Small intestine (tissue), 7 donors: ENCODE results near the gene NMNAT1. TPM values are rescaled to one million over a fixed set of nuclear protein-coding genes. Genes with fewer than 3 reads are reported as not detected.
"Not testable (repeated sequence)": the region's sequence is repeated elsewhere in the genome, so short reads cannot be mapped to it uniquely, and the experiment has no call there.

ENCODE experiments used
- DNase-seq, 2 donors: peaks; one replicate each; pipeline versions ENCODE4 v3.0.0 to v3.0.0-alpha.2; 2013
- FAIRE-seq: peaks from 2 replicates; lab custom pipeline; 2012; peaks lifted over from hg19 to GRCh38; lab: Jason Lieb, UNC
- H3K27ac ChIP-seq, 3 donors: one replicate each; pipeline ENCODE4 v1.5.1; 2013; ENCODE audit warnings: low read length in 2 of 3, mild to moderate bottlenecking in 2 of 3, control low read depth in 1 of 3, inconsistent platforms in 1 of 3, low read depth in 1 of 3, moderate library complexity in 1 of 3
- H3K27me3 ChIP-seq, 3 donors: one replicate each; pipeline ENCODE4 v1.6.1; 2013; ENCODE audit warnings: low read length in 3 of 3, inconsistent platforms in 1 of 3; ENCODE audit not compliant: control insufficient read depth in 3 of 3, insufficient read depth in 3 of 3
- H3K36me3 ChIP-seq, 3 donors: one replicate each; pipeline ENCODE4 v1.6.1; 2013; ENCODE audit warnings: low read length in 3 of 3, inconsistent platforms in 1 of 3, low read depth in 1 of 3, mild to moderate bottlenecking in 1 of 3, moderate library complexity in 1 of 3; ENCODE audit not compliant: control insufficient read depth in 3 of 3, insufficient read depth in 2 of 3
- H3K4me1 ChIP-seq, 3 donors: one replicate each; pipeline ENCODE4 v1.6.1; 2013; ENCODE audit warnings: low read length in 2 of 3, inconsistent platforms in 1 of 3, low read depth in 1 of 3, mild to moderate bottlenecking in 1 of 3, moderate library complexity in 1 of 3; ENCODE audit not compliant: control insufficient read depth in 3 of 3, insufficient read depth in 2 of 3
- H3K4me3 ChIP-seq, 3 donors: one replicate each; pipeline ENCODE4 v1.5.1; 2013; ENCODE audit warnings: low read length in 3 of 3, control low read depth in 1 of 3, inconsistent platforms in 1 of 3, low read depth in 1 of 3, mild to moderate bottlenecking in 1 of 3, moderate library complexity in 1 of 3
- H3K9me3 ChIP-seq, 2 donors: one replicate each; pipeline ENCODE4 v1.6.1; 2013; ENCODE audit warnings: low read depth in 1 of 2, low read length in 1 of 2; ENCODE audit not compliant: control insufficient read depth in 2 of 2, insufficient read depth in 1 of 2
- WGBS, 3 donors: extraction: QIAGEN DNeasy Blood & Tissue Kit; methylation state at CpG; one replicate each; pipeline ENCODE4 v1.1.7; 2013; 5-methylcytosine and 5-hydroxymethylcytosine counted together
- polyA plus RNA-seq, 4 donors: library from polyadenylated mRNA; stranded (reverse) in 3 of 4; unstranded in 1 of 4; fragments of 200-250 nt in 3 of 4; fragments of 120-200 nt in 1 of 4; gene quantifications; one replicate each; pipeline versions ENCODE4 v1.2.1 to v1.2.3, GENCODE V29; 2013
- donor health status: healthy with polysubstance abuse.
- donor health status: control.
- donor health status: control.
- donor health status: Bipolar disorder and iron deficiency.
- donor health status: healthy.

The NMNAT1 gene
- polyA plus RNA-seq, 4 donors, result 6.5 to 17.5 (median 12.4) TPM

GRCh38 chr1:9912264-9912936, 30.9 kb upstream of the NMNAT1 start:
- H3K4me1 ChIP-seq, result peaks cover 3 to 26% (median 9%) of the 10 kb centered on the region in 3 donors
- no peaks in the 10 kb centered on the region for H3K27me3 ChIP-seq
- no peaks in the 10 kb centered on the region for H3K9me3 ChIP-seq
- DNase-seq (peak; percentile 63 to 80), FAIRE-seq (no peak)
- H3K27ac ChIP-seq, result peak overlapping the region in 2 of 3 donors; percentile 34 to 57
- WGBS, 3 donors, result 60 to 74% (median 71%) methylated on average over 12 of the region's 12 CpGs
- H3K36me3 ChIP-seq, result no peaks in the 10 kb centered on the region
- no peak overlapping the region for H3K4me3 ChIP-seq

GRCh38 chr1:9914610-9914937, 28.7 kb upstream of the NMNAT1 start:
- Histone ChIP-seq H3K27me3 (no peaks in the 10 kb centered on the region), H3K27ac (no peak overlapping the region), H3K9me3 (no peaks in the 10 kb centered on the region), H3K4me1 (peaks cover 0 to 16% (median 7%) of the 10 kb centered on the region in 3 donors), H3K4me3 (no peak overlapping the region), H3K36me3 (no peaks in the 10 kb centered on the region)
- no peak for FAIRE-seq
- DNase-seq, result no peak
- 52 to 58% (median 55%) methylated on average over 2 of the region's 2 CpGs for WGBS, 3 donors

- WGBS, 3 donors, result 91 to 96% (median 92%) methylated on average over 2 of the region's 2 CpGs
- no peaks in the 10 kb centered on the region for H3K36me3 ChIP-seq
- H3K4me3 ChIP-seq, result no peak overlapping the region
- no peak overlapping the region for H3K27ac ChIP-seq
- H3K9me3 ChIP-seq, result no peaks in the 10 kb centered on the region
- peaks cover 0 to 14% (median 5%) of the 10 kb centered on the region in 3 donors for H3K4me1 ChIP-seq
- DNase-seq (no peak), FAIRE-seq (no peak)
- H3K27me3 ChIP-seq, result no peaks in the 10 kb centered on the region
Observed at GRCh38 chr1:9916452-9916851, 26.8 kb upstream of the NMNAT1 start.

DNA sequence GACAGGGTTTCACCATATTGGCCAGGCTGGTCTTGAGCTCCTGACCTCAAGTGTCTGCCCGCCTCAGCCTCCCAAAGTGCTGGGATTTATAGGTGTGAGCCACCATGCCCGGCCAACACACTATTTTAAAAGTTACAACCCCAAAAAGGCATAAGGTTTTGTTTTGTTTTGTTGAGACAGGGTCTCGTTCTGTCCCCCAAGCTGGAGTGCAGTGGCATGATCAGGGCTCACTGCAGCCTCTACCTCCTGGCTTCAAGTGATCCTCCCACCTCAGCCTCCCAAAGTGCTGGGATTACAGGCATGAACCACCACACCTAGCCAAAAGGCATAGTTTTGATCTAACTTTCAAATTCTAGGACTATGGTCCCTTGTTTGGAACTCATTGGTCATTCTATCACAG, 25.8 kb upstream of the NMNAT1 start:
- not testable (repeated sequence) for FAIRE-seq, H3K4me3 ChIP-seq, H3K9me3 ChIP-seq, H3K4me1 ChIP-seq, H3K27ac ChIP-seq, H3K27me3 ChIP-seq, DNase-seq, H3K36me3 ChIP-seq
- 89 to 91% (median 90%) methylated on average over 3 of the region's 3 CpGs for WGBS, 3 donors

DNA sequence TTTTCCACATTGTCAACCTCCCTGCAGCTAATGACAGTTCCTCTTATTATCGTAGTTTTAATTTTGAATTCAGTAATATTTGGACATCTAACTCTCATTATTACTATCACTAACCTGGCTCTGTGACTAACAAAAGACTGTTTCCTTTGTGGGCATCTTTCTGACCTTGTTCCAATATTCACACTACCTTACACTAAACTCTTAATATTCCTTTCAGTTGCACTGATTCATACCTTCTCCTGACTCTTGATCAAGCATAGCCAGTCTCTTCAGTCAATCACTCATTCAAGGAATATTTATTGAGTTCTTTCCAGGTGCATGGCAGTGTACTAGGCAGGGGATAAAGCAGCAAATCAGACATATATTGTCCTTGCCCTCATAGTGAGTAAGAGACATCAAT, 25.4 kb upstream of the NMNAT1 start:
- Histone ChIP-seq H3K4me3 (no peak overlapping the region), H3K27ac (no peak overlapping the region), H3K4me1 (peaks cover 0 to 10% (median 0%) of the 10 kb centered on the region in 3 donors), H3K36me3 (no peaks in the 10 kb centered on the region), H3K27me3 (no peaks in the 10 kb centered on the region), H3K9me3 (no peaks in the 10 kb centered on the region)
- no peak for DNase-seq
- 67 to 85% (median 82%) methylated on average over 1 of the region's 1 CpG for WGBS, 3 donors
- FAIRE-seq, result no peak

GRCh38 chr1:9920606-9921005, 22.7 kb upstream of the NMNAT1 start:
- WGBS, 3 donors, result 89 to 96% (median 93%) methylated on average over 5 of the region's 5 CpGs
- Histone ChIP-seq H3K36me3 (peaks cover 0 to 2% (median 0%) of the 10 kb centered on the region in 3 donors), H3K9me3 (no peaks in the 10 kb centered on the region), H3K27me3 (no peaks in the 10 kb centered on the region), H3K4me1 (peaks cover 0 to 6% (median 0%) of the 10 kb centered on the region in 3 donors), H3K27ac (no peak overlapping the region), H3K4me3 (no peak overlapping the region)
- no peak for DNase-seq
- FAIRE-seq, result no peak

- FAIRE-seq (no peak), DNase-seq (peak in 1 of 2 donors; percentile 45)
- Histone ChIP-seq H3K27ac (no peak overlapping the region), H3K4me1 (peaks cover 0 to 6% (median 0%) of the 10 kb centered on the region in 3 donors), H3K9me3 (no peaks in the 10 kb centered on the region), H3K4me3 (no peak overlapping the region), H3K27me3 (no peaks in the 10 kb centered on the region), H3K36me3 (peaks cover 0 to 4% (median 0%) of the 10 kb centered on the region in 3 donors)
- WGBS, 3 donors, result 81 to 96% (median 87%) methylated on average over 5 of the region's 5 CpGs
Observed at GRCh38 chr1:9922342-9922741, 20.9 kb upstream of the NMNAT1 start.

GRCh38 chr1:9927259-9927658, 16.0 kb upstream of the NMNAT1 start:
- 86 to 94% (median 86%) methylated on average over 5 of the region's 5 CpGs for WGBS, 3 donors
- no peak for FAIRE-seq

More at GRCh38 chr1:9927259-9927658, 16.0 kb upstream of the NMNAT1 start:
- no peak for DNase-seq
- Histone ChIP-seq H3K27ac (no peak overlapping the region), H3K4me3 (no peak overlapping the region), H3K4me1 (peaks cover 0 to 3% (median 0%) of the 10 kb centered on the region in 3 donors), H3K27me3 (no peaks in the 10 kb centered on the region), H3K9me3 (no peaks in the 10 kb centered on the region), H3K36me3 (peaks cover 4 to 34% (median 14%) of the 10 kb centered on the region in 3 donors)
